Hair follicular keratinocyte (primary cell): ENCODE data around the gene SNX3. TPM values are rescaled to one million over a fixed set of nuclear protein-coding genes. Genes with fewer than 3 reads are reported as not detected.

Source experiments
- total RNA-seq: library from RNA; depleted of rRNA; stranded (reverse); fragments of >200 nt; gene quantifications from 2 replicates; pipeline ENCODE4 v1.2.3, GENCODE V29; 2015

SNX3 gene
- 117 and 119 TPM in 2 replicates for total RNA-seq

GRCh38 chr6:108260809-108261569 lies at the start of gene SNX3:
SNX3 (minus strand) TSS chr6:108261040; CDS start chr6:108260921, 119 bp downstream.

GRCh38 chr6:108294727-108295625 lies 34.1 kb upstream of the SNX3 start, which contains the start of gene AFG1L:
AFG1L (plus strand) TSS chr6:108295054; CDS start chr6:108295080, 26 bp downstream.

GRCh38 chr6:108165714-108166663 lies 94.9 kb downstream of the SNX3 start, which contains the start of gene NR2E1:
NR2E1 (plus strand) TSS chr6:108166022; CDS start chr6:108166766, 744 bp downstream.

Other genes starting within 250 kb of the SNX3 start
- gene OSTM1, start 186.3 kb downstream of the SNX3 start, total RNA-seq: 27.8 and 50.1 TPM in 2 replicates
- not detected in 2 replicates for gene NR2E1, start 95.0 kb downstream of the SNX3 start, total RNA-seq
- gene AFG1L, start 34.0 kb upstream of the SNX3 start, total RNA-seq: 2.3 and 3.0 TPM in 2 replicates